T-helper 2 cell treated with Interferon-gamma antibody and Interleukin-4, amounts not matched to agents 5 μg/mL and 100 μg/mL, for 36 hours (primary cell): Measurements from ENCODE around the gene WDFY2.
A peak's percentile ranks its signal among the peaks of the same experiment; 100 is the strongest.
"Not testable (repeated sequence)": the region's sequence is repeated elsewhere in the genome, so short reads cannot be mapped to it uniquely, and the experiment has no call there.

Experiments used
- DNase-seq: peaks from one replicate; pipeline ENCODE4 v3.0.0; 2021; ENCODE audit warnings: low spot score
- H3K27ac Mint-ChIP-seq: one replicate; pipeline ENCODE4 v1.8.0; 2021; ENCODE audit warnings: mild to moderate bottlenecking, mixed read lengths
- H3K27me3 Mint-ChIP-seq: one replicate; pipeline ENCODE4 v1.8.0; 2021; ENCODE audit warnings: low read depth, mixed read lengths
- H3K36me3 Mint-ChIP-seq: one replicate; pipeline ENCODE4 v1.8.0; 2021; ENCODE audit warnings: low read depth, mixed read lengths
- H3K4me1 Mint-ChIP-seq: one replicate; pipeline ENCODE4 v1.8.0; 2021; ENCODE audit warnings: low read depth, mixed read lengths
- H3K4me3 Mint-ChIP-seq: one replicate; pipeline ENCODE4 v1.8.0; 2022; ENCODE audit warnings: mild to moderate bottlenecking, moderate library complexity, mixed read lengths
- H3K9me3 Mint-ChIP-seq: one replicate; pipeline ENCODE4 v1.8.0; 2021; ENCODE audit warnings: mixed read lengths

The WDFY2 gene, protein sequence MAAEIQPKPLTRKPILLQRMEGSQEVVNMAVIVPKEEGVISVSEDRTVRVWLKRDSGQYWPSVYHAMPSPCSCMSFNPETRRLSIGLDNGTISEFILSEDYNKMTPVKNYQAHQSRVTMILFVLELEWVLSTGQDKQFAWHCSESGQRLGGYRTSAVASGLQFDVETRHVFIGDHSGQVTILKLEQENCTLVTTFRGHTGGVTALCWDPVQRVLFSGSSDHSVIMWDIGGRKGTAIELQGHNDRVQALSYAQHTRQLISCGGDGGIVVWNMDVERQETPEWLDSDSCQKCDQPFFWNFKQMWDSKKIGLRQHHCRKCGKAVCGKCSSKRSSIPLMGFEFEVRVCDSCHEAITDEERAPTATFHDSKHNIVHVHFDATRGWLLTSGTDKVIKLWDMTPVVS

DNA sequence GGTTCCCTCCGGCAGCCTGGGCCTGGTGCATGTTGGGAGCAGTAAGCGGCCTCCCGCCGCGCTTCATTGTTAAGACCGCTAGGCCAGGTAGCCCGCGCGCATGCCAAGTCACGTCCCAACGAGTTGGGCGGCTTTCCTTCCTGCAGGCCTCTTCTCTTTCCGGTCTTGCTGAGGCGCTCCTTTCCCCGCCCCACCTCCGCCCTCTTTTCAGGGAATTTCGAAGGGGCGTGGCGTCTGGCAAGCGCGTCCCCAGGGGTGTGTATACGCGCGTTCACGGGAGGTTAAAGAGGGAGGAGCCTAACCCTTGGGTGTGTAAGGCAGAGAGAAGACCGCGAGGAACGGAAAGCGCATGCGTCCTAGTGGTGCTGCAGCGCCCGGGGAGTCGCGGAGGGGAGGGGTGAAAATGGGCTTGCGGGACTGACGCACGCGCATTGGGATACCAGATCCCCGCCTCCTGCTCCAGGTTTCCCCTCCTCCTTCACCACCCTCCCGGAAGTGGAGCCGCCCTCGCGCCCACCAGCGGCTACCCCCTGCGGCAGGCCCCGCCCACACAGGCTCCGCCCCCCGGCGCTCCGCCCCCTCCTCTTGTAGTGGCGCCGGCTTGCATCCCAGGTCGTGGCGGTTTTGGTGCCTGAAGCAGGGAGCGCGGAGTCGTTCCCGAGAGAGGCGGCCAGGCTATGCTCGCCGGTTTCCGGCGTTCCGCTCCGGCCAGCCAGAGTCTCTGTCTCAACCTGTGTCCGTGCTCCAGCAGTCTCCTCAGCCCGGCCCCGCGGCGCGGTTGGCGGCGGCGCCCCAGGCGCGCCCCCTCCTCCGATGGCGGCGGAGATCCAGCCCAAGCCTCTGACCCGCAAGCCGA, at the start of gene WDFY2:
WDFY2 (plus strand) TSS at position 588 of the 856 bp plus-strand sequence; CDS start at position 814, 226 bp downstream.
- peak; percentile 99 for DNase-seq
- peak within 1 kb of the TSS; percentile 94 for H3K4me3 Mint-ChIP-seq
- H3K27me3 Mint-ChIP-seq = no peaks in the 10 kb centered on the region
- H3K27ac Mint-ChIP-seq = peak within 1 kb of the TSS; percentile 97
- peaks cover 3% of the 10 kb centered on the region for H3K36me3 Mint-ChIP-seq
- peaks cover 28% of the 10 kb centered on the region for H3K4me1 Mint-ChIP-seq
- no peaks in the 10 kb centered on the region for H3K9me3 Mint-ChIP-seq

DNA sequence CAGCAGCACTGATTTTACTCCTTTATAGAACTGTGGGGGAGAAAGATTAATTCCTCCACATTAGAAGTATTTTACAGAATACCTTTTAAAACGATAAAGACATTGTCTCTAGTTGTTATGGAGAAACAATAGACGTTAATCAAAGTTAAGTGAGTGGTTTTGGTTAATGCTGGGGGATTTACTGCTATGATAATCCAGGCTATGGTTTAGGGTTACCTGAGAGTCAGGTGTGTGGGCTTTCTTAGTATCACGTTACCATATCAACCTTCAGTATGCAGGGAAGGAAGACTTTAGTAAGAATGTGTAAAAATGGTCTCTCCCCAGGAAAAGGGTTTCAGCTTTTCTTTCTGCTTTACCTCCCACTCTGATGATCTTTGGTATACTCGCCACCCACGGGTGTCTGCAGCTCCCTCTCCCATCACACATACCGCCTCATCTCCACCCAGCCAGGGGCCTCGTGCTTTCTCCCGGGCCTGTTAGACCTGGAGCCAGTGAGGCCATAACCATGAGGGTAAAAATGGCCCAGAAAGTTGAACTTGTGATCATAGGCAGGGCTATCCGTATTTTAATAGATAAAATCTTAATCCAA, 45.6 kb upstream of the WDFY2 start:
- Mint-ChIP-seq H3K9me3 (no peaks in the 10 kb centered on the region), H3K4me1 (peaks cover 24% of the 10 kb centered on the region), H3K27me3 (peaks cover 11% of the 10 kb centered on the region), H3K27ac (no peak overlapping the region), H3K36me3 (peaks cover 2% of the 10 kb centered on the region), H3K4me3 (no peak overlapping the region)
- no peak for DNase-seq

DNA sequence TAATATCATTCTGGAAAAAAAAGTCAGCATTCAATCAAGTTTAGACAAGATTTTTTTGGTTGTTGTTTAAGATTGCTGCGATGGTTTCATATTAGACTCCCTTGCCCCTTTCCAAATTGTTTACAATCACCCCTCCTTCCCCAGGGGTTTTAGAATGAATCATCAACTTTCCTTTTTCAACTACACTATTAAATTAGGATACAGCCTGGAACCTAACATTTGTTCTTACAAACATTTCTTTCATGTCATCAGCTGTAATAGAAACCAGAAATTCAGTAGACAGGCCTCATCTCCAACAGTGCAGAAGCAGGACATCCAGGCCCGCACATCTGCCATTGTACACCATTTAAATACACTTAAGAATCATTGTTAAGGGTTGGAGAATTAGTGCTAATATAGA, 44.4 kb upstream of the WDFY2 start:
- no peak for DNase-seq
- Mint-ChIP-seq H3K9me3 (no peaks in the 10 kb centered on the region), H3K27me3 (peaks cover 11% of the 10 kb centered on the region), H3K4me3 (no peak overlapping the region), H3K4me1 (peaks cover 13% of the 10 kb centered on the region), H3K36me3 (no peaks in the 10 kb centered on the region), H3K27ac (peak overlapping the region; percentile 64)

GRCh38 chr13:51541037-51541436, 43.2 kb upstream of the WDFY2 start:
- Mint-ChIP-seq H3K9me3 (no peaks in the 10 kb centered on the region), H3K27me3 (peaks cover 11% of the 10 kb centered on the region), H3K27ac (no peak overlapping the region), H3K4me3 (no peak overlapping the region), H3K4me1 (peaks cover 11% of the 10 kb centered on the region), H3K36me3 (no peaks in the 10 kb centered on the region)
- DNase-seq = no peak

- H3K4me1 Mint-ChIP-seq = peaks cover 11% of the 10 kb centered on the region
- no peaks in the 10 kb centered on the region for H3K36me3 Mint-ChIP-seq
- no peak overlapping the region for H3K27ac Mint-ChIP-seq
- H3K4me3 Mint-ChIP-seq = no peak overlapping the region
- peaks cover 11% of the 10 kb centered on the region for H3K27me3 Mint-ChIP-seq
- no peak for DNase-seq
- no peaks in the 10 kb centered on the region for H3K9me3 Mint-ChIP-seq
These were observed 42.4 kb upstream of the WDFY2 start for GRCh38 chr13:51541809-51542258.

- DNase-seq = no peak
- Mint-ChIP-seq H3K27me3 (peaks cover 11% of the 10 kb centered on the region), H3K27ac (no peak overlapping the region), H3K9me3 (no peaks in the 10 kb centered on the region), H3K4me1 (peaks cover 11% of the 10 kb centered on the region), H3K36me3 (no peaks in the 10 kb centered on the region), H3K4me3 (no peak overlapping the region)
These were observed 41.7 kb upstream of the WDFY2 start for GRCh38 chr13:51542346-51543242.

DNA sequence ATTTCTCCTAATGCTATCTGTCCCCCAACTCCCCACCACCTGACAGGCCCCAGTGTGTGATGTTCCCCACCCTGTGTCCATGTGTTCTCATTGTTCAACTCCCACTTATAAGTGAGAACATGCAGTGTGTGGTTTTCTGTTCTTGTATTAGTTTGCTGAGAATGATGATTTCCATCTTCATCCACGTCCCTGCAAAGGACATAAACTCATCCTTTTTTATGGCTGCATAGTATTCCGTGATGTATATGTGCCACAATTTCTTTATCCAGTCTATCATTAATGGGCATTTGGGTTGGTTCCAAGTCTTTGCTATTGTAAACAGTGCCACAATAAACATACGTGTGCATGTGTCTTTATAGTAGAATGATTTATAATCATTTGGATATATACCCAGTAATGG, 38.8 kb upstream of the WDFY2 start:
- not testable (repeated sequence) for H3K36me3 Mint-ChIP-seq, H3K9me3 Mint-ChIP-seq, DNase-seq, H3K27ac Mint-ChIP-seq, H3K4me3 Mint-ChIP-seq
- Mint-ChIP-seq H3K27me3 (peaks cover 11% of the 10 kb centered on the region), H3K4me1 (peaks cover 11% of the 10 kb centered on the region)

GRCh38 chr13:51547425-51548176, 36.7 kb upstream of the WDFY2 start:
- H3K4me1 Mint-ChIP-seq = peaks cover 17% of the 10 kb centered on the region
- H3K27me3 Mint-ChIP-seq = peaks cover 6% of the 10 kb centered on the region
- no peak overlapping the region for H3K27ac Mint-ChIP-seq
- DNase-seq = no peak
- H3K36me3 Mint-ChIP-seq = no peaks in the 10 kb centered on the region
- H3K9me3 Mint-ChIP-seq = no peaks in the 10 kb centered on the region
- no peak overlapping the region for H3K4me3 Mint-ChIP-seq

DNA sequence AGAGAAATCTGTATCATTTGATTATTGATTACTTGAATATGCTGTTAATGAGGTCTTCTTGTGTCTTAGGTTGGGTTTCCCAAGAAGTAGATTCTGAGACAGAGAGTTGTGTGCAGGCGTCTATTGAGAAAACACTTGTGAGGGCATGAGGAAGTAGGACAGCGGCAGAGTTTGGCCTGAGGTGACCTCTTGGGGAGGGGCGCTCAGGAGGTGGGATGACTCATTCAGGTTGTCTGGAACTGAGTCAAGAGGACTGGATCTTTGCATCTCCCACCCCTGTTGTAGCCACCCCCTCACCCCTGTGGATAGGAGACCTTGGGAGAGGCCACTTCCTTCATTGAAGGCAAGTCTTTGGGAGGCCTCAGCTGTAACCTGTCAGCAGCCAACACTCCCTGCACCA, 35.2 kb upstream of the WDFY2 start:
- Mint-ChIP-seq H3K27ac (no peak overlapping the region), H3K4me3 (no peak overlapping the region), H3K27me3 (peaks cover 4% of the 10 kb centered on the region), H3K9me3 (no peaks in the 10 kb centered on the region), H3K4me1 (peaks cover 16% of the 10 kb centered on the region), H3K36me3 (no peaks in the 10 kb centered on the region)
- no peak for DNase-seq

- Mint-ChIP-seq H3K4me1 (peaks cover 16% of the 10 kb centered on the region), H3K27me3 (peaks cover 6% of the 10 kb centered on the region), H3K4me3 (no peak overlapping the region), H3K27ac (no peak overlapping the region), H3K9me3 (no peaks in the 10 kb centered on the region), H3K36me3 (no peaks in the 10 kb centered on the region)
- no peak for DNase-seq
These were observed 34.7 kb upstream of the WDFY2 start for GRCh38 chr13:51549593-51549992.

- H3K36me3 Mint-ChIP-seq = no peaks in the 10 kb centered on the region
- H3K4me1 Mint-ChIP-seq = peaks cover 16% of the 10 kb centered on the region
- H3K27ac Mint-ChIP-seq = no peak overlapping the region
These were observed 34.1 kb upstream of the WDFY2 start for GRCh38 chr13:51550151-51550550.

DNA sequence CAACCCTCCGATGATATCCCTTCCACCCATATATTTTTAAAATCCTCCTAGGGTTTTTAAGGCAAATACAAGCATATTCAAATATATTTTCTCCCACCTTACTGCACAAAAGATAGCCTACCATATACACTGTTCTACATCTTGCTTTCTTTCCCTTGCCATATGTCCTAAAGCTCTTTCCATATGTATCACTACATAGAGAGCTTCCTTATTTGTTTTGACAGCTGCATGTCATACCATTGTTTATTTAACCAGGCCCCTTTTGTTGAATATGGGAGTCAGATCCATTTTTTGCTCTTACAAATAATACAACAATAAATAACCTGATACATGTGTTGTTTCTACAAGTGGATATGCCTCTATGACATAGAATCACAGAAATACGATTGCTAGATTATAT, 32.8 kb upstream of the WDFY2 start:
- no peaks in the 10 kb centered on the region for H3K9me3 Mint-ChIP-seq
- no peaks in the 10 kb centered on the region for H3K36me3 Mint-ChIP-seq
- peaks cover 16% of the 10 kb centered on the region for H3K4me1 Mint-ChIP-seq
- no peak overlapping the region for H3K4me3 Mint-ChIP-seq
- DNase-seq = no peak
- H3K27me3 Mint-ChIP-seq = peaks cover 10% of the 10 kb centered on the region
- no peak overlapping the region for H3K27ac Mint-ChIP-seq

More at GRCh38 chr13:51550151-51550550, 34.1 kb upstream of the WDFY2 start:
- H3K9me3 Mint-ChIP-seq = no peaks in the 10 kb centered on the region
- no peak overlapping the region for H3K4me3 Mint-ChIP-seq
- H3K27me3 Mint-ChIP-seq = peaks cover 8% of the 10 kb centered on the region
- DNase-seq = no peak

DNA sequence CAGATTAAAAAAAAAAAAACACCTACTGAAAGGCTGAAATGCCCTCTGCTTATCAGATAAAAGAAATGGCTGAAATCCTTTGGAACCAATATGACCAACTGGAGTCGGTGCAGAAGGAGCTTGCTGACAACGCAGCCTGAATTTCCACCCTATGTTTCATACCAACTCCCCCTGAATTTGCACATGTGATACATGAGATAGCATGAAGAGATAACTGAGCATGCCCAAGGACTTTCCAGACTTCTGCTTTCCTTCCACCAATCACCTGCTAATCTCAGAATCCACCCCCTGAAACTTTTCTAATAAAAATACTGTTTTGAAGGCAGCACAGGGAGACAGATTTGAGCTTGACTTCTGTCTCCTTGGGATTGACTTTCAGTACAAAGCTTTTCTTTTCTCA, 32.2 kb upstream of the WDFY2 start:
- Mint-ChIP-seq H3K4me3 (no peak overlapping the region), H3K27me3 (peaks cover 10% of the 10 kb centered on the region), H3K27ac (no peak overlapping the region)

More for the DNA sequence above, 32.2 kb upstream of the WDFY2 start:
- Mint-ChIP-seq H3K9me3 (no peaks in the 10 kb centered on the region), H3K4me1 (peaks cover 16% of the 10 kb centered on the region), H3K36me3 (no peaks in the 10 kb centered on the region)
- DNase-seq = no peak
